Fibroblast of upper back skin (primary cell): ENCODE data around the gene GAB1.
A peak's percentile ranks its signal among the peaks of the same experiment; 100 is the strongest.

Experiments used
- DNase-seq: peaks from one replicate; pipeline ENCODE4 v3.0.0-alpha.2; 2013

GAB1 gene

GRCh38 chr4:143424276-143424675 lies 87.6 kb downstream of the GAB1 start:
- peak; percentile 49 for DNase-seq

GRCh38 chr4:143431526-143432257 lies 95.0 kb downstream of the GAB1 start:
- no peak for DNase-seq

- no peak for DNase-seq
These were observed 95.5 kb downstream of the GAB1 start for GRCh38 chr4:143432258-143432591.

GRCh38 chr4:143433231-143433630 lies 96.6 kb downstream of the GAB1 start:
- DNase-seq: no peak

GRCh38 chr4:143435955-143436354 lies 99.3 kb downstream of the GAB1 start:
- no peak for DNase-seq

GRCh38 chr4:143437476-143437875 lies 100.8 kb downstream of the GAB1 start:
- no peak for DNase-seq

- no peak for DNase-seq
These were observed 101.3 kb downstream of the GAB1 start for GRCh38 chr4:143437937-143438336.

GRCh38 chr4:143438710-143439109 lies 102.0 kb downstream of the GAB1 start:
- no peak for DNase-seq

GRCh38 chr4:143441109-143441508 lies 104.4 kb downstream of the GAB1 start:
- no peak for DNase-seq

GRCh38 chr4:143441678-143442077 lies 105.0 kb downstream of the GAB1 start:
- DNase-seq: no peak

- no peak for DNase-seq
These were observed 107.1 kb downstream of the GAB1 start for GRCh38 chr4:143443728-143444127.

GRCh38 chr4:143451186-143451585 lies 114.5 kb downstream of the GAB1 start:
- no peak for DNase-seq

- no peak for DNase-seq
These were observed 118.5 kb downstream of the GAB1 start for GRCh38 chr4:143455211-143455610.

- DNase-seq: no peak
These were observed 122.3 kb downstream of the GAB1 start for GRCh38 chr4:143458966-143459365.

- no peak for DNase-seq
These were observed 136.9 kb downstream of the GAB1 start for GRCh38 chr4:143473334-143474126.

GRCh38 chr4:143477487-143477886 lies 140.8 kb downstream of the GAB1 start:
- DNase-seq: no peak

- DNase-seq: no peak
These were observed 144.7 kb downstream of the GAB1 start for GRCh38 chr4:143481361-143481760.

GRCh38 chr4:143482840-143483239 lies 146.2 kb downstream of the GAB1 start:
- peak; percentile 50 for DNase-seq

- DNase-seq: peak; percentile 9
These were observed 149.6 kb downstream of the GAB1 start for GRCh38 chr4:143486314-143486713.

GRCh38 chr4:143488687-143489086 lies 152.0 kb downstream of the GAB1 start:
- no peak for DNase-seq

- DNase-seq: peak; percentile 3
These were observed 152.4 kb downstream of the GAB1 start for GRCh38 chr4:143489106-143489505.

GRCh38 chr4:143498021-143498420 lies 161.3 kb downstream of the GAB1 start:
- no peak for DNase-seq

- DNase-seq: no peak
These were observed 165.6 kb downstream of the GAB1 start for GRCh38 chr4:143502231-143502630.

GRCh38 chr4:143506031-143506430 lies 169.4 kb downstream of the GAB1 start:
- no peak for DNase-seq

GRCh38 chr4:143511906-143512305 lies 175.2 kb downstream of the GAB1 start:
- DNase-seq: no peak
